Astrocyte of the cerebellum (primary cell): ENCODE results near the gene UMAD1.

Source experiments
- DNase-seq: peaks from one replicate; pipeline ENCODE4 v3.0.0-alpha.2; 2011; ENCODE audit warnings: low read depth
- H3K4me3 ChIP-seq: 2 replicates; pipeline ENCODE4 v1.5.1; 2011; ENCODE audit warnings: mild to moderate bottlenecking, low read depth, low read length, moderate library complexity
- in situ Hi-C: cut with HindIII; loops from 2 replicates; pipeline ENCODE4 v1.10.0; 2017; ENCODE audit warnings: low sequenced_read_pairs
- TF ChIP-seq, protein P1 (sequence below): IDR thresholded peaks from 2 replicates; pipeline ENCODE4 v1.5.1; 2012; ENCODE audit warnings: low read length, low read depth, moderate library complexity, mild to moderate bottlenecking; ENCODE audit errors: missing control alignments

Gene UMAD1

DNA sequence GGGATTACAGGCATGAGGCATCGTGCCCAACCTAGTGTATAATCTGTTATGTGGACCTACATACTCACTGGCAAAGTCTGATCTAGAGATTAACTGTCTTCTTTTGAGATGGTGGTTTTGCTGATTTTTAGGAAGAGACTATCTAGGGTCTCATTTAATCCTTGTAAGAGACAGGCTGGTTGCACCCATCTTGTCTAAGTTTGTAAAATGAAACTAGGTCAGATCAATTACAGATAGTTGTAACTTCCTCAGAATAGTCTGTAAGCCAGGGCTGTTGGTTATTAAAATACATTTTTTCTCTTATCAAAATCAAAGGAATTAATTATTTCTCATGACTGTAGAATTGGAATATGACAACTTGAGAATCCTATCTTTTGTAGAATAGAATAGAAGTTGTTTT is 142.4 kb downstream of the UMAD1 start:
- TF ChIP-seq, protein P1, sequence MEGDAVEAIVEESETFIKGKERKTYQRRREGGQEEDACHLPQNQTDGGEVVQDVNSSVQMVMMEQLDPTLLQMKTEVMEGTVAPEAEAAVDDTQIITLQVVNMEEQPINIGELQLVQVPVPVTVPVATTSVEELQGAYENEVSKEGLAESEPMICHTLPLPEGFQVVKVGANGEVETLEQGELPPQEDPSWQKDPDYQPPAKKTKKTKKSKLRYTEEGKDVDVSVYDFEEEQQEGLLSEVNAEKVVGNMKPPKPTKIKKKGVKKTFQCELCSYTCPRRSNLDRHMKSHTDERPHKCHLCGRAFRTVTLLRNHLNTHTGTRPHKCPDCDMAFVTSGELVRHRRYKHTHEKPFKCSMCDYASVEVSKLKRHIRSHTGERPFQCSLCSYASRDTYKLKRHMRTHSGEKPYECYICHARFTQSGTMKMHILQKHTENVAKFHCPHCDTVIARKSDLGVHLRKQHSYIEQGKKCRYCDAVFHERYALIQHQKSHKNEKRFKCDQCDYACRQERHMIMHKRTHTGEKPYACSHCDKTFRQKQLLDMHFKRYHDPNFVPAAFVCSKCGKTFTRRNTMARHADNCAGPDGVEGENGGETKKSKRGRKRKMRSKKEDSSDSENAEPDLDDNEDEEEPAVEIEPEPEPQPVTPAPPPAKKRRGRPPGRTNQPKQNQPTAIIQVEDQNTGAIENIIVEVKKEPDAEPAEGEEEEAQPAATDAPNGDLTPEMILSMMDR: no peak
- in situ Hi-C loops: no loop called here
- no peak overlapping the region for H3K4me3 ChIP-seq
- DNase-seq: no peak

DNA sequence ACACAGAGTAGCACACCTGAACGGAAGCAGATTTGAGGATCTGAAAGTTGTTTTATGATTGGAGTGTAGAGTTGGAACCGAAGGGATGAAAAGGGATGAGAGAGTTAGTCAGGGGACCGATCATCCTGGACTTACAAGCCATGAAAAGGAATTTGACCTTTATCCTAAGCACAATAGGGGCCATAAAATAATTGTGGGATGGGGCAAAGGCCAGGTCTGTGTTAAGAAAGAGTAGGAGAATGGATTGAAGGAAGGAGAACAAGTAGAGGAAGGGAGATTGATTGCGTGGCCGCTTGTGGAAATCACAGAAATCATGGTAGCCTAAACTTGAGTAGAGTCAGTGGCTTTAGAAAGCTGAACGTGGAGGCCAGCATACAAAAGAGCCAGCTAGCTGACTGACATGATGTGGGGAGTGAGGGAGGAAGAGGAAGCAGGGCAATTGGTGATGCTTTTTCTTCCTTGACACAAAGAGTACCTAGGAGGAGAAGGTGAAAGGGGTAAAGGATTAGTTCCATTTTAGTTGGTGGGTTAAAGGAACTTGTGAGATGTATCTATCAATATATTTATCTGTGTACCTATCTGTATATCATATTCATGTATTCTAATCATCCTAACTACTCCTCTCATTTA is 144.9 kb downstream of the UMAD1 start:
- in situ Hi-C loops: no loop called here
- H3K4me3 ChIP-seq: no peak overlapping the region
- no peak for DNase-seq
- TF ChIP-seq, protein P1: no peak

DNA sequence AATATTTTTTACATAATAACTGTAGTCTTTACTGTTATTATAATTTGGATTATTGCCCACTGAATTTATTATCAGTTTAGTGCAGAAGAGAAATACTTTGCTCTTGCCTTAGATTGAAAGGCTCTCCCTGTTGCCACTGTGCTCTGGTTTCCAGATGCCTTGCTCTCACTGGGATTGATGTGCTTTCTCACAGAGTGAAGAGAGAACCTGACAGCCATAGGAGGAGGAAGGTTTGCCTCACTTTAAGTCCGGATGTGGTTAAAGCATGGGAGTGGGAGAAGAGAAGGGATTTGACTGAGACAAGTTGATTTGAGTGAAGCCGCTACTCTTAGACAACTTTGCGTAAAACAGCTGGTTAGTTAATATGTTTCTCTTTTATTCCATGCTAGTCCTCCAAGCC is 146.0 kb downstream of the UMAD1 start:
- in situ Hi-C loops: no loop called here
- no peak for DNase-seq
- no peak overlapping the region for H3K4me3 ChIP-seq
- TF ChIP-seq, protein P1: no peak

DNA sequence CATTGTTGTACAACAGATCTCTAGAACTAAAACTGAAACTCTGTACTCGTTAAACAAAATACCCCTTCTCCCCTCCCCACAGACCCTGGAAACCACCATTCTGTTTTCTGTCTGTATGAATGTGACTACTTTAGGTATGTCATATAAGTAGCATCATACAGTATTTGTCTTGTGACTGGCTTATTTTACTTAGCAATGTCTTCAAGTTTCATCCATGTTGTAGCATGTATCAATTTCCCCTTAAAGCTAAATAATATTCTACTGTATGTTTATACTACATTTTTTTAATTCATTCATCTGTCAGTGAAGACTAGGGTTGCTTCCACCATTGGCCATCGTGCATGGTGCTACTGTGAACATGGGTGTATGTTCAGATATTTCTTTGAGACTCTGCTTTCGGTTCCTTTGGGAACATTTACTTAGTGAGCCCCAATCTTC is 149.0 kb downstream of the UMAD1 start:
- DNase-seq: no peak
- TF ChIP-seq, protein P1: no peak
- in situ Hi-C loops: no loop called here
- no peak overlapping the region for H3K4me3 ChIP-seq

GRCh38 chr7:7790041-7790741 is 149.6 kb downstream of the UMAD1 start:
- TF ChIP-seq, protein P1: no peak
- H3K4me3 ChIP-seq: no peak overlapping the region
- no peak for DNase-seq
- in situ Hi-C loops: loop anchor here (5.0 kb wide), 1 partner anchor 48 kb away; no protein-coding TSS in a partner anchor

DNA sequence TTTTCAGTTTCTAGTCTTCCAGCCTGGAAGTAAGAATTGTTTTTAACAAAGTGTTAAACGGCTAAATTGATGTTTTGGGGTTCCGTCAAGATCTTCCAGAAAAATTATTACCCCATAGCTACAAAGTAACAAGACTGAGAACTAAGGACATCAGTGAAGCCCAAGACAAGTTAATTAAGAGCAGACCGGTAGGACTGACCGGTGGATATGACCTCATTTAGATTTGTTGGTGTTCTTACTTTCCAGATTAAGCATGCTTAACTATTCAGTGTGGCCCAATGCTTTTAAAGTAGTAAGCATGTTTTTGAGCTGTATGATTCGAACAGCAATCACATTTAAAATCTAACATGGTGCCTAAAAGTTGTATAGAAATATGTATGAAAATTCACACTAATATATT is 151.0 kb downstream of the UMAD1 start:
- in situ Hi-C loops: loop anchor here (5.0 kb wide), 1 partner anchor 49 kb away; no protein-coding TSS in a partner anchor
- DNase-seq: no peak

More for the DNA sequence above, 151.0 kb downstream of the UMAD1 start:
- H3K4me3 ChIP-seq: no peak overlapping the region
- TF ChIP-seq, protein P1: no peak
